Left forelimb (tissue), 1 donor: ENCODE results near the gene ZFAND2A.

Experiments
- DNase-seq: peaks from one replicate; pipeline ENCODE4 v3.0.0-alpha.2; 2018; ENCODE audit warnings: low spot score

ZFAND2A gene

GRCh38 chr7:1106063-1106792 lies 53.8 kb downstream of the ZFAND2A start:
- DNase-seq: no peak

- no peak for DNase-seq
Measured at GRCh38 chr7:1105189-1105588, 54.8 kb downstream of the ZFAND2A start.

GRCh38 chr7:1104516-1105179 lies 55.3 kb downstream of the ZFAND2A start:
- DNase-seq: no peak

GRCh38 chr7:1103789-1104515 lies 56.0 kb downstream of the ZFAND2A start:
- no peak for DNase-seq

GRCh38 chr7:1103009-1103788 lies 56.8 kb downstream of the ZFAND2A start:
- no peak for DNase-seq
